ENCODE measurements around the gene STEAP4.

- TF ChIP-seq CTCF (conservative IDR thresholded peaks at IDR 0.05; ENCODE audit: low read depth in 2 of 2) (no peak), POLR2AphosphoS5 (IDR thresholded peaks at IDR 0.05; ENCODE audit: low read depth) (no peak), ZNF114 (CRISPR knock-in tag; IDR thresholded peaks at IDR 0.05) (no peak), REST (IDR thresholded peaks at IDR 0.05; ENCODE audit: unreplicated experiment) (no peak), JUNB (IDR thresholded peaks at IDR 0.05; ENCODE audit: unreplicated experiment) (no peak), EZH2 (IDR thresholded peaks at IDR 0.05; ENCODE audit: low read depth, unreplicated experiment) (no peak), EZH2phosphoT487 (IDR thresholded peaks at IDR 0.05; ENCODE audit: unreplicated experiment) (no peak)
Observed at GRCh38 chr7:88224601-88225275, 82.0 kb downstream of the STEAP4 start.

Data from GM23338 (cell line).